Astrocyte (in vitro differentiated cells and primary cell): ENCODE measurements around the gene PIK3C2G. TPM values are rescaled to one million over a fixed set of nuclear protein-coding genes. Genes with fewer than 3 reads are reported as not detected.
A peak's percentile ranks its signal among the peaks of the same experiment; 100 is the strongest.

Experiments used
- DNase-seq: peaks from one replicate; pipeline ENCODE4 v3.0.0-alpha.2; 2010; ENCODE audit warnings: low read depth
- FAIRE-seq: peaks from 2 replicates; lab custom pipeline; 2011; peaks lifted over from hg19 to GRCh38; lab: Jason Lieb, UNC
- H2AFZ ChIP-seq: 2 replicates; pipeline ENCODE4 v1.6.0; 2012; ENCODE audit warnings: low read depth, low read length, inconsistent platforms
- H3K27ac ChIP-seq: 2 replicates; pipeline ENCODE4 v1.5.1; 2011; ENCODE audit warnings: low read depth, low read length, inconsistent platforms
- H3K27me3 ChIP-seq: 2 replicates; pipeline ENCODE4 v1.6.0; 2011; ENCODE audit warnings: low read length, inconsistent platforms; ENCODE audit not compliant: insufficient read depth
- H3K36me3 ChIP-seq: 2 replicates; pipeline ENCODE4 v1.5.1; 2011; ENCODE audit warnings: low read length, inconsistent platforms; ENCODE audit not compliant: insufficient read depth
- H3K4me1 ChIP-seq: 2 replicates; pipeline ENCODE4 v1.5.1; 2011; ENCODE audit warnings: low read length, inconsistent platforms; ENCODE audit not compliant: insufficient read depth
- H3K4me2 ChIP-seq: 2 replicates; pipeline ENCODE4 v1.6.0; 2012; ENCODE audit warnings: low read length, inconsistent platforms
- H3K4me3 ChIP-seq: 2 replicates; pipeline ENCODE4 v1.5.1; 2011; ENCODE audit warnings: low read depth, mild to moderate bottlenecking, low read length, inconsistent platforms; ENCODE audit not compliant: insufficient read depth
- H3K79me2 ChIP-seq: 2 replicates; pipeline ENCODE4 v1.6.0; 2012; ENCODE audit warnings: mild to moderate bottlenecking, low read length, inconsistent platforms; ENCODE audit not compliant: insufficient read depth
- H3K9ac ChIP-seq: 2 replicates; pipeline ENCODE4 v1.6.0; 2012; ENCODE audit warnings: mild to moderate bottlenecking, low read length, inconsistent platforms
- H3K9me3 ChIP-seq: 2 replicates; pipeline ENCODE4 v1.5.1; 2012; ENCODE audit warnings: low read depth, mild to moderate bottlenecking, low read length, inconsistent platforms; ENCODE audit not compliant: insufficient read depth
- H4K20me1 ChIP-seq: 2 replicates; pipeline ENCODE4 v1.6.0; 2012; ENCODE audit warnings: low read length, inconsistent platforms; ENCODE audit not compliant: insufficient read depth
- H3K27ac Mint-ChIP-seq: one replicate; pipeline ENCODE4 v1.8.0; 2021; ENCODE audit warnings: mild to moderate bottlenecking, mixed read lengths; ENCODE audit not compliant: unreplicated experiment
- H3K27me3 Mint-ChIP-seq: one replicate; pipeline ENCODE4 v1.8.0; 2021; ENCODE audit warnings: low read depth, mixed read lengths; ENCODE audit not compliant: unreplicated experiment
- H3K36me3 Mint-ChIP-seq: one replicate; pipeline ENCODE4 v1.8.0; 2021; ENCODE audit warnings: low read depth, mixed read lengths; ENCODE audit not compliant: unreplicated experiment
- H3K4me1 Mint-ChIP-seq: one replicate; pipeline ENCODE4 v1.8.0; 2021; ENCODE audit warnings: low read depth, mixed read lengths; ENCODE audit not compliant: unreplicated experiment
- H3K4me3 Mint-ChIP-seq: one replicate; pipeline ENCODE4 v1.8.0; 2021; ENCODE audit warnings: mild to moderate bottlenecking, moderate library complexity, mixed read lengths; ENCODE audit not compliant: unreplicated experiment
- H3K9me3 Mint-ChIP-seq: one replicate; pipeline ENCODE4 v1.8.0; 2021; ENCODE audit warnings: mild to moderate bottlenecking, mixed read lengths; ENCODE audit not compliant: unreplicated experiment
- EZH2 ChIP-seq: IDR thresholded peaks from 2 replicates; pipeline ENCODE4 v1.6.1; 2012; ENCODE audit warnings: mild to moderate bottlenecking, low read length, inconsistent platforms; ENCODE audit not compliant: insufficient read depth
- total RNA-seq: library from RNA; stranded (reverse); gene quantifications from 2 replicates; pipeline ENCODE4 v1.2.1, GENCODE V29; 2021
- TF ChIP-seq, protein P1 (sequence below): IDR thresholded peaks from 2 replicates; pipeline ENCODE4 v1.5.1; 2011; ENCODE audit warnings: low read depth, mild to moderate bottlenecking, inconsistent platforms, low read length, moderate library complexity; ENCODE audit not compliant: insufficient read depth

Gene PIK3C2G
- total RNA-seq, 1 donor from 2014 or later, result 0.05 TPM

DNA sequence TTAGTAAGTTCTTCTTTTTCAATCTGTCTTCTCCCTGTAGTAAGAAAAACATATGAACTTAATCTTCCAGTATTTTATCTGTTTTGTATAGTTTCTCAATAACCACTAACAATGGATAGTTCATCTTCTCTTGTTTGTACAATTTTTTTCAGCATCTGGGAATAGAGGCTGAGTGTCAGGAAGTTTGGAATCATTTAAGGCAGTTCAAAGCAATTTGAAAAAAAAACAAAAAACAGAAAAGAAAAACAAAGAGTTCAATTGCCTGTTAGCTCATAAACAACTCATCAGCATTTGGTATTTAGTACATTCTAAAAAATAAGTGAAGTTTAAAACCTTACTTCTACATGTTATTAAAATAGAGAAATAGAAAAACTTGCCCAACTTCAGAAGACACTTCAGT is 359.7 kb downstream of the PIK3C2G start:
- Mint-ChIP-seq H3K4me1 (no peaks in the 10 kb centered on the region), H3K36me3 (no peaks in the 10 kb centered on the region), H3K27me3 (no peaks in the 10 kb centered on the region)

GRCh38 chr12:18629445-18629844 is 368.1 kb downstream of the PIK3C2G start:
- Histone ChIP-seq H3K36me3 (no peaks in the 10 kb centered on the region), H3K4me2 (no peak overlapping the region), H3K27me3 (no peaks in the 10 kb centered on the region), H3K4me1 (no peaks in the 10 kb centered on the region), H3K9me3 (no peaks in the 10 kb centered on the region), H3K9ac (no peak overlapping the region), H3K79me2 (no peaks in the 10 kb centered on the region), H3K4me3 (no peak overlapping the region), H4K20me1 (no peaks in the 10 kb centered on the region), H2AFZ (no peak overlapping the region), H3K27ac (no peak overlapping the region)
- no peaks in the 10 kb centered on the region for H3K27me3 Mint-ChIP-seq
- no peak overlapping the region for H3K4me3 Mint-ChIP-seq
- FAIRE-seq, result no peak
- H3K9me3 Mint-ChIP-seq, result peaks cover 2% of the 10 kb centered on the region
- no peaks in the 10 kb centered on the region for H3K4me1 Mint-ChIP-seq
- H3K27ac Mint-ChIP-seq, result no peak overlapping the region
- no peaks in the 10 kb centered on the region for H3K36me3 Mint-ChIP-seq
- no peak for TF ChIP-seq EZH2
- TF ChIP-seq, protein P1, sequence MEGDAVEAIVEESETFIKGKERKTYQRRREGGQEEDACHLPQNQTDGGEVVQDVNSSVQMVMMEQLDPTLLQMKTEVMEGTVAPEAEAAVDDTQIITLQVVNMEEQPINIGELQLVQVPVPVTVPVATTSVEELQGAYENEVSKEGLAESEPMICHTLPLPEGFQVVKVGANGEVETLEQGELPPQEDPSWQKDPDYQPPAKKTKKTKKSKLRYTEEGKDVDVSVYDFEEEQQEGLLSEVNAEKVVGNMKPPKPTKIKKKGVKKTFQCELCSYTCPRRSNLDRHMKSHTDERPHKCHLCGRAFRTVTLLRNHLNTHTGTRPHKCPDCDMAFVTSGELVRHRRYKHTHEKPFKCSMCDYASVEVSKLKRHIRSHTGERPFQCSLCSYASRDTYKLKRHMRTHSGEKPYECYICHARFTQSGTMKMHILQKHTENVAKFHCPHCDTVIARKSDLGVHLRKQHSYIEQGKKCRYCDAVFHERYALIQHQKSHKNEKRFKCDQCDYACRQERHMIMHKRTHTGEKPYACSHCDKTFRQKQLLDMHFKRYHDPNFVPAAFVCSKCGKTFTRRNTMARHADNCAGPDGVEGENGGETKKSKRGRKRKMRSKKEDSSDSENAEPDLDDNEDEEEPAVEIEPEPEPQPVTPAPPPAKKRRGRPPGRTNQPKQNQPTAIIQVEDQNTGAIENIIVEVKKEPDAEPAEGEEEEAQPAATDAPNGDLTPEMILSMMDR, result no peak
- DNase-seq, result no peak

More for the DNA sequence above, 359.7 kb downstream of the PIK3C2G start:
- Histone ChIP-seq H3K9ac (no peak overlapping the region), H3K79me2 (no peaks in the 10 kb centered on the region), H3K27me3 (no peaks in the 10 kb centered on the region), H2AFZ (no peak overlapping the region), H3K36me3 (no peaks in the 10 kb centered on the region), H3K9me3 (no peaks in the 10 kb centered on the region), H3K27ac (no peak overlapping the region), H3K4me2 (no peak overlapping the region), H3K4me3 (no peak overlapping the region), H3K4me1 (no peaks in the 10 kb centered on the region), H4K20me1 (no peaks in the 10 kb centered on the region)
- TF ChIP-seq, protein P1, result no peak
- DNase-seq, result no peak
- FAIRE-seq, result no peak
- Mint-ChIP-seq H3K9me3 (no peaks in the 10 kb centered on the region), H3K27ac (no peak overlapping the region), H3K4me3 (no peak overlapping the region)

DNA sequence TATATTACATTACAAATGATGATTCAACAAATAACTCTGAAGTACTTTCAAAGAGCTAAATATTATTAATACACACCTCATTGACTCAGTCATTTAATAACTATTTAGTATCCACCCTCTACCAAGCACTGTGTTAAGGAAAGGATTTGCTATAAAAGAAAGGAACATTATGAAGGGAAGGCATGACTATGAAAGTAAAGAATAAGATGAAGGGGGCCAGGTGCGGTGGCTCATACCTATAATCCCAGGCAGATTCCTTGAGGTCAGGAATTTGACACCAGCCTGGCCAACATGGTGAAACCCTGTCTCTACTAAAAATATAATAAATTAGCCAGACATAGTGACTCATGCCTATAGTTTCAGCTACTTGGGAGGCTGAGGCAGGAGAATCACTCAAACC is 368.6 kb downstream of the PIK3C2G start:
- no peak overlapping the region for H3K9ac ChIP-seq
- Mint-ChIP-seq H3K4me3 (no peak overlapping the region), H3K4me1 (no peaks in the 10 kb centered on the region), H3K27me3 (no peaks in the 10 kb centered on the region), H3K27ac (peak overlapping the region; percentile 67), H3K9me3 (peaks cover 3% of the 10 kb centered on the region), H3K36me3 (no peaks in the 10 kb centered on the region)
- no peaks in the 10 kb centered on the region for H3K27me3 ChIP-seq
- no peak overlapping the region for H3K27ac ChIP-seq
- no peak overlapping the region for H3K4me3 ChIP-seq
- peak; percentile 3 for DNase-seq
- no peaks in the 10 kb centered on the region for H3K79me2 ChIP-seq
- H2AFZ ChIP-seq, result no peak overlapping the region
- no peaks in the 10 kb centered on the region for H3K36me3 ChIP-seq
- no peaks in the 10 kb centered on the region for H4K20me1 ChIP-seq
- no peaks in the 10 kb centered on the region for H3K9me3 ChIP-seq
- no peak for FAIRE-seq
- H3K4me1 ChIP-seq, result no peaks in the 10 kb centered on the region
- H3K4me2 ChIP-seq, result no peak overlapping the region
- TF ChIP-seq, protein P1, result no peak
- TF ChIP-seq EZH2, result no peak
